ENCODE measurements around the gene ZFP90. TPM values are rescaled to one million over a fixed set of nuclear protein-coding genes. Genes with fewer than 3 reads are reported as not detected.
"Not testable (repeated sequence)": the region's sequence is repeated elsewhere in the genome, so short reads cannot be mapped to it uniquely, and the experiment has no call there.

ZFP90 gene
- total RNA-seq, 1 experiment from 2014 or later, result 14.5 TPM

GRCh38 chr16:68492543-68493411 is 46.3 kb upstream of the ZFP90 start:
- Histone ChIP-seq H2AFZ (no peak overlapping the region), H3K27ac (no peak overlapping the region), H3F3A (ENCODE audit: insufficient read depth, low read depth) (peaks cover 12% of the 10 kb centered on the region; the same call in 1 of the 2 replicates), H4K20me1 (ENCODE audit: insufficient read depth) (no peaks in the 10 kb centered on the region), H3K79me2 (ENCODE audit: low read depth) (no peaks in the 10 kb centered on the region), H3K27me3 (ENCODE audit: insufficient read depth, low read depth) (no peaks in the 10 kb centered on the region), H3K4me2 (no peak overlapping the region), H3K9me3 (ENCODE audit: insufficient read depth, low read depth) (no peaks in the 10 kb centered on the region), H3K4me1 (replicated peaks; ENCODE audit: insufficient read depth) (peaks cover 32% of the 10 kb centered on the region), H3K36me3 (ENCODE audit: low read depth) (no peaks in the 10 kb centered on the region), H3K4me3 (no peak overlapping the region), H3K9me2 (ENCODE audit: insufficient read depth) (no peaks in the 10 kb centered on the region)
- TF ChIP-seq EZH2 (IDR thresholded peaks at IDR 0.05; ENCODE audit: low read depth) (no peak), CTCF (conservative IDR thresholded peaks at IDR 0.05) (no peak)
- POLR2A ChIA-PET (ENCODE audit: unreplicated experiment), result interaction anchor here (0.6 kb wide), 1 partner anchor 67 kb away, joined by 3 read pairs; no protein-coding TSS in a partner anchor
- no TSS peak for BruUV-seq (replicated peaks)
- DNase-seq, result peak in 1 of 2 experiments; percentile 56
- intact Hi-C loops (cut with micrococcal nuclease; ENCODE audit: unreplicated experiment), result no loop called here
- CTCF ChIA-PET, result no interaction called here

GRCh38 chr16:68493412-68494070 is 45.5 kb upstream of the ZFP90 start:
- Histone ChIP-seq H3K9me2 (ENCODE audit: insufficient read depth) (no peaks in the 10 kb centered on the region), H2AFZ (no peak overlapping the region), H4K20me1 (ENCODE audit: insufficient read depth) (no peaks in the 10 kb centered on the region), H3K4me1 (replicated peaks; ENCODE audit: insufficient read depth) (peaks cover 32% of the 10 kb centered on the region), H3K4me2 (no peak overlapping the region), H3F3A (ENCODE audit: insufficient read depth, low read depth) (peaks cover 12% of the 10 kb centered on the region; the same call in 1 of the 2 replicates), H3K27ac (no peak overlapping the region), H3K27me3 (ENCODE audit: insufficient read depth, low read depth) (no peaks in the 10 kb centered on the region), H3K9me3 (ENCODE audit: insufficient read depth, low read depth) (no peaks in the 10 kb centered on the region), H3K4me3 (no peak overlapping the region), H3K36me3 (ENCODE audit: low read depth) (no peaks in the 10 kb centered on the region), H3K79me2 (ENCODE audit: low read depth) (no peaks in the 10 kb centered on the region)
- BruUV-seq (replicated peaks), result no TSS peak
- intact Hi-C loops (cut with micrococcal nuclease; ENCODE audit: unreplicated experiment), result no loop called here
- TF ChIP-seq EZH2 (IDR thresholded peaks at IDR 0.05; ENCODE audit: low read depth) (no peak), CTCF (conservative IDR thresholded peaks at IDR 0.05) (no peak)
- ChIA-PET CTCF (no interaction called here), POLR2A (ENCODE audit: unreplicated experiment) (no interaction called here)
- DNase-seq, result no peak

DNA sequence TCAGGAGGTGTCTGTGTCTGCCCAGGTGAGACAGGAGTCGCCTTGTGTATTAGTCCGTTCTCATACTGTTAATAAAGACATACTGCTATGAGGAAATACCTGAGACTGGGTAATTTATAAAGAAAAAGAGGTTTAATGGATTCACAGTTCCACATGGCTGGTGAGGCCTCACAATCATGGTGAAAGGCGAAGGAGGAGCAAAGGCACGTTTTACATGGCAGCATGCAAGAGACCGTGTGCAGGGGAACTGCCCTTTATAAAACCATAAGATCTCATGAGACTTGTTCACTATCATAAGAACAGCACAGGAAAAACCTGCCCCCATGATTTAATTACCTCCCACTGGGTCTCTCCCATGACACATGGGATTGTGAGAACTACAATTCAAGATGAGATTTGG is 44.8 kb upstream of the ZFP90 start:
- H3K79me2 ChIP-seq (ENCODE audit: low read depth); H3K27me3 ChIP-seq (ENCODE audit: insufficient read depth, low read depth); H3K9me3 ChIP-seq (ENCODE audit: insufficient read depth, low read depth); DNase-seq; H2AFZ ChIP-seq; POLR2A ChIA-PET (ENCODE audit: unreplicated experiment); H4K20me1 ChIP-seq (ENCODE audit: insufficient read depth); intact Hi-C loops (cut with micrococcal nuclease; ENCODE audit: unreplicated experiment); H3K36me3 ChIP-seq (ENCODE audit: low read depth); H3K9me2 ChIP-seq (ENCODE audit: insufficient read depth); H3K4me3 ChIP-seq; H3K27ac ChIP-seq; CTCF ChIA-PET; BruUV-seq (replicated peaks); H3K4me2 ChIP-seq: not testable (repeated sequence)
- Histone ChIP-seq H3K4me1 (replicated peaks; ENCODE audit: insufficient read depth) (peaks cover 32% of the 10 kb centered on the region), H3F3A (ENCODE audit: insufficient read depth, low read depth) (peaks cover 12% of the 10 kb centered on the region; the same call in 1 of the 2 replicates)

Data from PC-9 (cell line).